BLaER1 (cell line): ENCODE measurements around the gene HES3.
A peak's percentile ranks its signal among the peaks of the same experiment; 100 is the strongest.

Source experiments
- H3K27ac ChIP-seq: shearing (Covaris generic); formaldehyde crosslinking; 2 replicates; pipeline ENCODE4 v1.8.1; 2022
- H3K27me3 ChIP-seq: shearing (Covaris generic); formaldehyde crosslinking; 2 replicates; pipeline ENCODE4 v1.8.1; 2022
- H3K36me3 ChIP-seq: shearing (Covaris generic); formaldehyde crosslinking; 2 replicates; pipeline ENCODE4 v1.8.1; 2022
- H3K4me1 ChIP-seq: shearing (Covaris generic); formaldehyde crosslinking; 2 replicates; pipeline ENCODE4 v1.8.1; 2022
- H3K4me2 ChIP-seq: shearing (Covaris generic); formaldehyde crosslinking; 2 replicates; pipeline ENCODE4 v1.8.1; 2022
- H3K4me3 ChIP-seq: shearing (Covaris generic); formaldehyde crosslinking; 2 replicates; pipeline ENCODE4 v1.8.1; 2022
- H3K9ac ChIP-seq: shearing (Covaris generic); formaldehyde crosslinking; 2 replicates; pipeline ENCODE4 v1.8.1; 2022
- H3K9me3 ChIP-seq: shearing (Covaris generic); formaldehyde crosslinking; 2 replicates; pipeline ENCODE4 v1.8.1; 2022
- H4K20me1 ChIP-seq: shearing (Covaris generic); formaldehyde crosslinking; 2 replicates; pipeline ENCODE4 v1.8.1; 2022
- Cebpa-rat ChIP-seq: shearing (Covaris generic); IDR thresholded peaks from 2 replicates; pipeline ENCODE4 v1.8.1; 2022

The HES3 gene

DNA sequence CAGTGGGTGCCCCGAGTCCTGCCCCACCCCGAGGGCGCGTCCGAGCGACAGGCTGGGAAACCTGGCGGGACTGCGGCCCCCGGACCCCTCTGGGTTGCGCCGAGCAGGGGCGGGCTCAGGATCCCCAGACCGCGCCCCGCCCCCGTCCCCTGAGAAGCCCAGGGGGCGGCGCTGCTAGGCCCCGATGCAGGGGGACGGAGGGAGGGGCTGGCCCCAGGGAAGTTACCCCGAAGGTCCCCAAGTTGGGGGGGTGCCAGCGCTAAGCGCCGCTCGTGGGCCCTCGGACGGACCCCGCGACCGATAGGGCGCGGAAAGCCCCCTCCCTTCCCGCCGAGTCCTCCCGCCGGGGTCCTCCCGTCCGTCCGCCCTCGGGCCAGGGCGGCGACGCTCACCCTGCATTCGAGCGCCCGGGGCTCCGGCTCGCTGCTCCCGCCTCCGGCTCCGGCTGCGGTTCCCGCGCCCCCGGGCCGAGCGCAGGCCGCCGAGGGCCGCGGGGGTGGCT, 16.5 kb downstream of the HES3 start:
- peak overlapping the region; percentile 99 for H3K4me2 ChIP-seq
- TF ChIP-seq Cebpa-rat: no peak
- no peaks in the 10 kb centered on the region for H3K9me3 ChIP-seq
- H3K9ac ChIP-seq: peak overlapping the region; percentile 84
- H3K27ac ChIP-seq: peak overlapping the region; percentile 81
- H4K20me1 ChIP-seq: peaks cover 53% of the 10 kb centered on the region
- peaks cover 5% of the 10 kb centered on the region; the same call in 1 of the 2 replicates for H3K36me3 ChIP-seq
- no peaks in the 10 kb centered on the region for H3K27me3 ChIP-seq
- H3K4me3 ChIP-seq: peak overlapping the region; percentile 89
- peaks cover 55% of the 10 kb centered on the region for H3K4me1 ChIP-seq

DNA sequence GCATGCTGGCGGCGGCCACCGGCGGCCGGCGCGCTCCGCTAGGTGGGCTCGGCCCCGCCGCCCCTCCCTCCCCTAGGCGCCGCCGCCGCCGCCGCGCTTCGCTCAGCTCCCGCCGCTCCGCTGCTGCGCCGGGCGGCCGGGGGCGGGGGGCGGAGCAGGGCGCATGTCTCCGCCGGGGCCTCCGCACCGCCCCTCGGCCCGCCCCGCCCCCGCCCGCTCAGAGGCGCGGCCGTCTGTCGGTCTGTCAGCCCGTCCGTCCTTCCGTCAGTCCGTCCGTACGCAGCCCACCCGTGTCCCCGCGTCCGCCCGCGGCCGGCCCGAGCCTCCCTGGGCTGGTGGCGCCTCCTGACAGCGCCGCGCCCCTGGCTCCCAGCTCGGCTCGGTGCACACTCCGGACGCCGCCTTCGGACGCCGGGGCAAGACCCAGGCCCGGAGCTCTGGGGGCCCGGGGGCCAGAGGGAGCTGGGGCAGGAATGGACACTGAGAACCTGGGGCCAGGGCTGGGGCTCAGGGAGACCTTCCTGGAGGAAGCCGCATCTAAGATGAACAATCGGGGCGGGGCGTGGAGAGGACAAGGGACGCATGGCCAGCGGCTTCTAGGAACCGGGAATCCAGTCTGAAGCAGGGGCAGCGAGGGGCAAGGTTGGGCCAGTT, 17.1 kb downstream of the HES3 start, which contains the start of gene GPR153:
TSS of gene GPR153 (minus strand) at position 138 of the 654 bp plus-strand sequence. CDS start 6,193 bp downstream, outside the sequence.
- Histone ChIP-seq H4K20me1 (peaks cover 47% of the 10 kb centered on the region), H3K9me3 (no peaks in the 10 kb centered on the region), H3K4me3 (peak within 1 kb of the TSS; percentile 89), H3K27ac (peak within 1 kb of the TSS; percentile 81), H3K4me1 (peaks cover 61% of the 10 kb centered on the region), H3K36me3 (peaks cover 5% of the 10 kb centered on the region; the same call in 1 of the 2 replicates), H3K4me2 (peak within 1 kb of the TSS; percentile 99), H3K9ac (peak within 1 kb of the TSS; percentile 84), H3K27me3 (no peaks in the 10 kb centered on the region)
- no peak for TF ChIP-seq Cebpa-rat

DNA sequence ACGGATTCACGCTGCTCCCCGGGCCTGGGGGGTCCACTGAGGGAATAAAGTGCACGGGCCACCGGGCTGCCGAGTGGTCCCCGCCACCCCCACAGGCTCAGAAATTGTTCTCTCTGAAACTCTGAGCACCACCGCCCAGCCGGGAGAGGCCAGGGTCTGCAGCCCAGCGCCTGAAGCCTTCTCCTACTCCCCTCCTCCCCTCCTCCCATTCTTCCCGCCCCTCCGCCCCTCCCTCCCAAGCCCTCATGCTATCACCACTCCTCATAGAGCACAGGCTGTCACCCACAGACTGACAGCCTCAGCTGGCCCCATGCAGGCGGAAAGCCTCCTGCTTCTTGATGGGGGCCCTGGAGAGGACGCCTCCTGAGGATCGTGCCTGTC, 17.6 kb downstream of the HES3 start:
- Histone ChIP-seq H3K9me3 (no peaks in the 10 kb centered on the region), H3K4me3 (peak overlapping the region; percentile 89), H4K20me1 (peaks cover 42% of the 10 kb centered on the region), H3K4me2 (peak overlapping the region; percentile 99), H3K9ac (peak overlapping the region; percentile 84; the same call in 1 of the 2 replicates), H3K27ac (no peak overlapping the region; the same call in 1 of the 2 replicates), H3K4me1 (peaks cover 66% of the 10 kb centered on the region), H3K36me3 (peaks cover 5% of the 10 kb centered on the region; the same call in 1 of the 2 replicates), H3K27me3 (no peaks in the 10 kb centered on the region)
- TF ChIP-seq Cebpa-rat: no peak

DNA sequence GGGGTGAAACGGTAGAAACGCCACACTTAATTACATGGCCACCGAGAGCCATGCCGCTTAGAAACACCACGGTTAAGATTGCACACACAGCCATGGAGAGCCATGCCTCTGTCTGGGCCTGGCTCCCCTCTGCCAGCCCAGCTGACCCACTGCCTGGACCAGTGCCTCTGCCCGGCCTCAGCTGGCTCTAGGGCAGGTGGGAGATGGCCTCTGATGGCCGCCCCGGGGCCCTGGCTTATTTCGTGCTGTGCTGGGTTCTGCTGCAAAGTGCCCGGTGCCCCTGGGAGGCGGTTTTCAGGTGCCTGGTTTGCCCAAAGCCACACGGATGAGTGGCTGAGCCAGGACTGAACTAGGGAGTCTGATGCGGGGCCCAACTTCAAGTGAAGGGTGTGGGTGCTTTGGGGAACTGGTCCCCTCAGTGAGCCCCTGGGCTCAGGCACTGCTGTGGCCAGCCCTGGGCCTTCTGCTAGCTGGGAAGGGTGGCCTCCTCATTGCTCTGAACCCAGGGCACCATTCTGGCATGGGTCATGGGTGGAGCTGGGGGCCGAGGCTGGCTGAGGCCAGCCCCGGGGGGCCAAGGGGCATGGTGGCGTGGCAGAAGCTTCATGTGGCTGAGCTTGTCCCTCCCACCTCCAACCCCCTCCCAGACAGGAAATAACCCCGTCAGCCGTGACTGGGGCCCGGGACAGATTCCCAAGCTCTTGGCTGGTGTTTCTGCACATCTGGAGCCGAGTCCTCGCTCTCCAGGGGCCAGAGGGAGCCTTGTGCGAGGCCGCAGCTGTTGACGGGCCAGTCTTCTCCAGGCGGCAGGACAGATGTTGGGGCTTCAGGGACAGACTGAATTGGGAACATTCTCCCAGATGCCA, 18.8 kb downstream of the HES3 start:
- peaks cover 2% of the 10 kb centered on the region; the same call in 1 of the 2 replicates for H3K36me3 ChIP-seq
- H3K9ac ChIP-seq: peak overlapping the region; percentile 44
- H4K20me1 ChIP-seq: peaks cover 30% of the 10 kb centered on the region
- H3K9me3 ChIP-seq: no peaks in the 10 kb centered on the region
- peak overlapping the region; percentile 99 for H3K4me2 ChIP-seq
- TF ChIP-seq Cebpa-rat: no peak
- H3K27me3 ChIP-seq: no peaks in the 10 kb centered on the region
- H3K4me3 ChIP-seq: peak overlapping the region; percentile 29
- peaks cover 78% of the 10 kb centered on the region for H3K4me1 ChIP-seq
- peak overlapping the region; percentile 76 for H3K27ac ChIP-seq

DNA sequence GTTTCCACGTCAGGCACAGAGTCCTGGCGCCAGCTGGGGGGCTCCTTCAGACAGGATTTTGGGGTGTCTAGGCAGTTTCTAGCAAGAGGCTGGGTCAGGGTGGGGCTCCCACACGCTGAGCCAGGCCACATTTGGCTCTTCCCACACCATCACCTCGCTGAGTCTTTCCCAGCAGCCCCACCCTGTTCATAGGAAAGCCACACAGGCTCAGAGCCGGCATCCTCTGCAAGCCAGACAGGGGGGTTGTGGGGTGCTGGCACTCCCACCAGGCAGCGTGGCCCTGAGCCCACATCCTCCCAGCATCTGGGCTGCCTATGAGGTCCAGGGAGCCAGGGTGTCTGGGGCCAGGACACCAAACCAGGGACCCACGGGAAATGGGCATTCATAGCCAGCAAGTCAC, 19.7 kb downstream of the HES3 start:
- H4K20me1 ChIP-seq: peaks cover 21% of the 10 kb centered on the region
- no peaks in the 10 kb centered on the region for H3K36me3 ChIP-seq
- no peaks in the 10 kb centered on the region for H3K9me3 ChIP-seq
- no peak for TF ChIP-seq Cebpa-rat
- H3K27me3 ChIP-seq: no peaks in the 10 kb centered on the region
- peaks cover 87% of the 10 kb centered on the region for H3K4me1 ChIP-seq
- no peak overlapping the region for H3K9ac ChIP-seq
- H3K27ac ChIP-seq: peak overlapping the region; percentile 76
- peak overlapping the region; percentile 99 for H3K4me2 ChIP-seq
- no peak overlapping the region for H3K4me3 ChIP-seq

DNA sequence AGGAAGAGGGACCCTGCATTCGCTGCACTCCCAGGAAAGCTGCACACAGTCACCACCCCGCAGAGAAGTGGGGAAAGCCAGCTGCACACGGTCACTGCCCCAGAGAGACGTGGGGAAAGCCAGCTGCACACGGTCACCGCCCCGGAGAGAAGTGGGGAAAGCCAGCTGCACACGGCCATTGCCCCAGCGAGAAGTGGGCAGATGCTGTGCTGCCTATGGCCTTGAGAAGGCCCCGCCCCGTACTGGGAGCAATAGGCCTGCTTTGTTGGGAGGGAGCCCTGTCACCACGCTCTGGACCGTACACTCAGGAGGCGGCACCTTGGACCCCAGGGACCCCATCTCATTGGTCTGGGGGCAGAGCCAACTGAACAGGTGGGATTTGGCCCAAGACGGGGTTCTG, 21.2 kb downstream of the HES3 start:
- no peak for TF ChIP-seq Cebpa-rat
- Histone ChIP-seq H3K27ac (0 out of 2 replicates have a peak overlapping the region, but pooled peaks have one; percentile 41), H3K4me3 (no peak overlapping the region), H4K20me1 (peaks cover 8% of the 10 kb centered on the region; the same call in 1 of the 2 replicates), H3K36me3 (no peaks in the 10 kb centered on the region), H3K9ac (no peak overlapping the region), H3K4me1 (peaks cover 92% of the 10 kb centered on the region), H3K9me3 (no peaks in the 10 kb centered on the region), H3K27me3 (no peaks in the 10 kb centered on the region), H3K4me2 (peak overlapping the region; percentile 99)

DNA sequence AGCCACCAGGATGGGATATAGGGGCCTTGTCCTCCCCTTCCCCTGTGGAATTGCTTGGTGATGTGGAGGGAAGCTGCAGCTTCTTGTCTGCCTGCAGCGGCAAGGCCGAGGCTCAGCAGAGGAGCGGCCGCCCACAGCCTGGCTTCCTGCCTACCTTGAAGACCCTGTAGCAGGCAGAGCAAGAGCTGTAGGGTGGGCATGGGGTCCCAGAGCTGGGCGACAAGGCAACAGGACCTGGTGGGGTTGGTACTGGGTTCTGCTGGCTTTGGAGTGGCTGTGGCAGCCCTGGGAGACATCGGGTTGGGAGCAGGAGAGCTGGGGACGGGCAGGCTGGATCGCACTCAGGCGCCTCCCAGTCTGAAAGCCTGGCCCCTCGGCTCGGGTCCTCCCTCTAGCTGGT, 22.7 kb downstream of the HES3 start:
- no peak for TF ChIP-seq Cebpa-rat
- Histone ChIP-seq H3K9ac (peak overlapping the region; percentile 42; the same call in 1 of the 2 replicates), H3K36me3 (peaks cover 3% of the 10 kb centered on the region; the same call in 1 of the 2 replicates), H3K4me2 (peak overlapping the region; percentile 99), H3K27me3 (no peaks in the 10 kb centered on the region), H3K4me3 (no peak overlapping the region), H3K4me1 (peaks cover 100% of the 10 kb centered on the region), H3K9me3 (no peaks in the 10 kb centered on the region), H3K27ac (peak overlapping the region; percentile 39), H4K20me1 (peaks cover 4% of the 10 kb centered on the region; the same call in 1 of the 2 replicates)

DNA sequence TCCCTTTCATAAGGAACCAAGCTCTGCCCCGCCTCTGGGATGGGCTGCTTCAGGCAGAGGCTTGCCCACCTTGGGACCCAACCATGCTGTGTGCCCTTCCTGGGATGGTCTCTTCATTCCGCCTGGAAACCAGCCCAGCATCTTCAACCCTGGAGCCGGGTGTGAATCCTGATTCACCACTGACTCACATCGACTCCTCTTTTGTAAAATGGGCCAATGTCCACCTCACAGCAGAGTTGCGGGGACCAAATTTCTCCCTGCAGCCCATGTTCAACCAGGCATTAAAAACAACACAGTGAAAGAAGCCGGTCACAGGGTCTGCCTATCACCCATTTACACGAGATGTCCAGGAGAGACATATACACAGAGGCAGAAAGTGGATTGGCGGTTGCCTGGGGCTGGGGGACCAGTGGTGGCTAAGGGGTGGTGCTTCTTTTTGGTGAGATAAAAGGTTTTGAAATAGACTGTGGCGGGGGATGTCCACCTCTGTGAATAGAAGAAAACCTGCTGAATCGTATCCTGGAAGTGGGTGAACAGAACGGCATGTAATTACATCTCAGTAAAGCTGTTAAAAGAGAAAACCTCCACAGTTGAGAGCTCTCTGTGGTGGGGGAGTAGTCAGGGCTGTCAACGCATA, 23.8 kb downstream of the HES3 start:
- H3K4me1 ChIP-seq: peaks cover 93% of the 10 kb centered on the region
- H3K27ac ChIP-seq: no peak overlapping the region
- H3K4me2 ChIP-seq: peak overlapping the region; percentile 16; the same call in 1 of the 2 replicates
- no peak overlapping the region for H3K9ac ChIP-seq
- no peaks in the 10 kb centered on the region for H3K27me3 ChIP-seq
- no peaks in the 10 kb centered on the region; the same call in 1 of the 2 replicates for H4K20me1 ChIP-seq
- no peak overlapping the region for H3K4me3 ChIP-seq
- H3K9me3 ChIP-seq: no peaks in the 10 kb centered on the region
- TF ChIP-seq Cebpa-rat: no peak
- H3K36me3 ChIP-seq: peaks cover 15% of the 10 kb centered on the region; the same call in 1 of the 2 replicates

DNA sequence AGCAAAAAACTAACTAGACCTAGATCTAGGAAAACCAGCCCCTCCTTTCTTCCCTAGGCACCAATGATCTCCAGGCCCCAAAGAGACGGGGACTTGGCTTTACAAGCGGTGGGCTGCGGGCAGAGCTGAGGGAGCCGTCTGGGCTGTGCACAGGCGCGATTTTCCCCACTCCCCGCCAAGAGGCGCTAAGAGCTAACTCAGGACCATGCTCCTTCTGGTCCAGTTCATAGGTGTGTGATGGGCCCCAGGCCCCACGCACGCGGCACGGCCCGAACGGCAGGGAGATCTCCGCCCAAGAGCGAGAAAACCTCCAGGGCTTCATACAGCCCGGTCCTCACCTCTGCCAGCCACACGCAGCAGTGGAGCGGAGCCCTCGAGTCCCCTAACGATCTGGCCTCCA, 24.4 kb downstream of the HES3 start:
- H3K9me3 ChIP-seq: no peaks in the 10 kb centered on the region
- no peak overlapping the region for H3K9ac ChIP-seq
- no peak overlapping the region for H3K27ac ChIP-seq
- H3K27me3 ChIP-seq: no peaks in the 10 kb centered on the region
- H3K4me1 ChIP-seq: peaks cover 87% of the 10 kb centered on the region
- H3K4me3 ChIP-seq: no peak overlapping the region
- no peak for TF ChIP-seq Cebpa-rat
- no peaks in the 10 kb centered on the region; the same call in 1 of the 2 replicates for H4K20me1 ChIP-seq
- H3K4me2 ChIP-seq: no peak overlapping the region
- peaks cover 21% of the 10 kb centered on the region; the same call in 1 of the 2 replicates for H3K36me3 ChIP-seq
